ENCODE results near the gene COA7. TPM values are rescaled to one million over a fixed set of nuclear protein-coding genes. Genes with fewer than 3 reads are reported as not detected.

The COA7 gene
- total RNA-seq, 1 experiment from 2014 or later, result 20.7 TPM

DNA sequence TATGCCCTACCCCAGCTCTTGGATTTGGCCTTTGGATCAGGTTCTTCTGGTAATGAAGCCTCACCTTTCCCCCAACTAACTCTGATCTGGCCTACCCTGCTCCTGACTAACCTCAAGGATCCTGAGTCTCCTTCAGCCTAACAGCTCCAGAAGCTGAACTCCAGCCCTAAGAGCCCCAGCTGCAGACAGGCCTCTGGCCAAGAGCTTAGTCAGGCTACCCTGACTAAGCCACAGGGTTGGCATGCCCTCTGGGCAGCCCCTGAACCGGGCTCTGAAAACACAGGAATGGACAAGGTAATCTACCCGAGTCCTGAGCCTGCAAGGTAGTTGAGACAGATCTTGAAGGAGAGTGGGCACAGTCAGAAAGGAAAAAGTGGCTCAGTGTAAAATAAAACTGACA is 29.4 kb downstream of the COA7 start:
- peak; percentile 36 to 70 for DNase-seq
- intact Hi-C loops (cut with micrococcal nuclease; ENCODE audit: unreplicated experiment), result no loop called here
- Histone ChIP-seq H3K27ac (no peak overlapping the region), H3K4me1 (replicated peaks; ENCODE audit: insufficient read depth) (peaks cover 14% of the 10 kb centered on the region), H3K36me3 (ENCODE audit: low read depth) (no peaks in the 10 kb centered on the region), H3K4me3 (no peak overlapping the region), H3K4me2 (peak overlapping the region; percentile 28; the same call in 1 of the 2 replicates), H3K27me3 (ENCODE audit: insufficient read depth, low read depth) (no peaks in the 10 kb centered on the region), H3F3A (ENCODE audit: insufficient read depth, low read depth) (peaks cover 2% of the 10 kb centered on the region; the same call in 1 of the 2 replicates), H3K79me2 (ENCODE audit: low read depth) (no peaks in the 10 kb centered on the region), H2AFZ (no peak overlapping the region), H3K9me3 (ENCODE audit: insufficient read depth, low read depth) (no peaks in the 10 kb centered on the region), H3K9me2 (ENCODE audit: insufficient read depth) (no peaks in the 10 kb centered on the region), H4K20me1 (ENCODE audit: insufficient read depth) (no peaks in the 10 kb centered on the region)
- TF ChIP-seq, protein P1, sequence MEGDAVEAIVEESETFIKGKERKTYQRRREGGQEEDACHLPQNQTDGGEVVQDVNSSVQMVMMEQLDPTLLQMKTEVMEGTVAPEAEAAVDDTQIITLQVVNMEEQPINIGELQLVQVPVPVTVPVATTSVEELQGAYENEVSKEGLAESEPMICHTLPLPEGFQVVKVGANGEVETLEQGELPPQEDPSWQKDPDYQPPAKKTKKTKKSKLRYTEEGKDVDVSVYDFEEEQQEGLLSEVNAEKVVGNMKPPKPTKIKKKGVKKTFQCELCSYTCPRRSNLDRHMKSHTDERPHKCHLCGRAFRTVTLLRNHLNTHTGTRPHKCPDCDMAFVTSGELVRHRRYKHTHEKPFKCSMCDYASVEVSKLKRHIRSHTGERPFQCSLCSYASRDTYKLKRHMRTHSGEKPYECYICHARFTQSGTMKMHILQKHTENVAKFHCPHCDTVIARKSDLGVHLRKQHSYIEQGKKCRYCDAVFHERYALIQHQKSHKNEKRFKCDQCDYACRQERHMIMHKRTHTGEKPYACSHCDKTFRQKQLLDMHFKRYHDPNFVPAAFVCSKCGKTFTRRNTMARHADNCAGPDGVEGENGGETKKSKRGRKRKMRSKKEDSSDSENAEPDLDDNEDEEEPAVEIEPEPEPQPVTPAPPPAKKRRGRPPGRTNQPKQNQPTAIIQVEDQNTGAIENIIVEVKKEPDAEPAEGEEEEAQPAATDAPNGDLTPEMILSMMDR (conservative IDR thresholded peaks at IDR 0.05), result no peak
- no peak for TF ChIP-seq EZH2 (IDR thresholded peaks at IDR 0.05; ENCODE audit: low read depth)
- POLR2A ChIA-PET (ENCODE audit: unreplicated experiment), result interaction anchor here (0.6 to 0.7 kb wide), 3 partner anchors 115 to 1384 kb away, joined by 5 to 30 read pairs (median 6); partner anchors contain the start of gene TMEM59
- BruUV-seq (replicated peaks), result no TSS peak
- CTCF ChIA-PET, result interaction anchor here (0.6 kb wide), 2 partner anchors 17 to 604 kb away, joined by 3 to 9 read pairs; no protein-coding TSS in a partner anchor

DNA sequence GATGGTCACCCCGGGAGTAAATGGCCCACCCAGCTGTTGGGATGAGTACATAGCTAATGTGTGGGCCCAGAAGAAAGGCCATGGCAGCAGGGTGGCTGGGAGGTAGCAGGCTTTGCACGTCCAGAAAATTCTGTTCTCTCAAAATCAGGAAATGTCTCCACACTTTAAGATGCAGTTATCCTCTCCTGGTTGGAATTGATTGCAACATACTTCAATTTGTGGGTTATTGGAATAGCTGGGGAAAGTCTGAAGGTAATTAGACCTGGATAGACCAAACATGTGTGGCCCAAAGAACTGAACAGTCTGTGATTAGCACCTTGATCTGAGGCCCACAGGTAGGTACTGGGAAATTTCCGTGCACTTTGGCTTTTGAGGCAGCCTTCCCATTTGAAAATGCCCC is 30.2 kb downstream of the COA7 start:
- Histone ChIP-seq H3K4me3 (no peak overlapping the region), H3K9me3 (ENCODE audit: insufficient read depth, low read depth) (no peaks in the 10 kb centered on the region), H3K4me1 (replicated peaks; ENCODE audit: insufficient read depth) (peaks cover 21% of the 10 kb centered on the region), H3K4me2 (no peak overlapping the region), H2AFZ (no peak overlapping the region), H3K79me2 (ENCODE audit: low read depth) (no peaks in the 10 kb centered on the region), H3K27ac (no peak overlapping the region), H3K27me3 (ENCODE audit: insufficient read depth, low read depth) (no peaks in the 10 kb centered on the region), H3F3A (ENCODE audit: insufficient read depth, low read depth) (peaks cover 9% of the 10 kb centered on the region), H3K9me2 (ENCODE audit: insufficient read depth) (no peaks in the 10 kb centered on the region), H3K36me3 (ENCODE audit: low read depth) (no peaks in the 10 kb centered on the region), H4K20me1 (ENCODE audit: insufficient read depth) (no peaks in the 10 kb centered on the region)
- intact Hi-C loops (cut with micrococcal nuclease; ENCODE audit: unreplicated experiment), result no loop called here
- TF ChIP-seq EZH2 (IDR thresholded peaks at IDR 0.05; ENCODE audit: low read depth), result no peak
- TF ChIP-seq, protein P1 (conservative IDR thresholded peaks at IDR 0.05), result no peak
- BruUV-seq (replicated peaks), result no TSS peak
- ChIA-PET CTCF (no interaction called here), POLR2A (ENCODE audit: unreplicated experiment) (no interaction called here)
- DNase-seq, result no peak

DNA sequence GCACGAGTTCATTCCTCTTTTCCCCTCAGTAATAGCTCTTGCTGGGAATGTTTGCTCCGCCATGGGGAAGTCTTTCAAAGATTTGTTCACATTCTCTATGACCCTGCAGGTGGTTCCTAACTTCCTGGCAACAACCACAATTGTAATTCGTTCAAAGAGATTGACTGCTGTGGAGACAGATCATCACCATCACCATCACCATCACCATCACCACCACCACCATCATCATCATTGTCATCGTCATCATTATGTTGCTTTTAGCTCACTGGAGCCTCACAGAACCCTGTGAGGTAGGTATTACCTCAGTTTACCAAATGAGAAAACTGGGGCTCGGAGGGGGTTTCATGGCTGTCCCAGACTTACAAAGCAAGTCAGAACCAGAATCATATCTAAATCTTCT is 30.9 kb downstream of the COA7 start:
- Histone ChIP-seq H3K4me3 (no peak overlapping the region), H2AFZ (no peak overlapping the region), H3K4me1 (replicated peaks; ENCODE audit: insufficient read depth) (peaks cover 25% of the 10 kb centered on the region), H3K27ac (no peak overlapping the region), H3K9me3 (ENCODE audit: insufficient read depth, low read depth) (no peaks in the 10 kb centered on the region), H4K20me1 (ENCODE audit: insufficient read depth) (no peaks in the 10 kb centered on the region), H3K9me2 (ENCODE audit: insufficient read depth) (no peaks in the 10 kb centered on the region), H3F3A (ENCODE audit: insufficient read depth, low read depth) (peaks cover 15% of the 10 kb centered on the region), H3K79me2 (ENCODE audit: low read depth) (no peaks in the 10 kb centered on the region), H3K4me2 (no peak overlapping the region), H3K27me3 (ENCODE audit: insufficient read depth, low read depth) (no peaks in the 10 kb centered on the region), H3K36me3 (ENCODE audit: low read depth) (no peaks in the 10 kb centered on the region)
- intact Hi-C loops (cut with micrococcal nuclease; ENCODE audit: unreplicated experiment), result no loop called here
- CTCF ChIA-PET, result no interaction called here
- TF ChIP-seq, protein P1 (conservative IDR thresholded peaks at IDR 0.05), result no peak
- no peak for DNase-seq
- no TSS peak for BruUV-seq (replicated peaks)
- POLR2A ChIA-PET (ENCODE audit: unreplicated experiment), result no interaction called here
